Measurements from ENCODE around the gene SLC35B3.
"Not testable (repeated sequence)": the region's sequence is repeated elsewhere in the genome, so short reads cannot be mapped to it uniquely, and the experiment has no call there.

The SLC35B3 gene

GRCh38 chr6:8405946-8406345 lies 29.4 kb downstream of the SLC35B3 start:
- not testable (repeated sequence) for DNase-seq

DNA sequence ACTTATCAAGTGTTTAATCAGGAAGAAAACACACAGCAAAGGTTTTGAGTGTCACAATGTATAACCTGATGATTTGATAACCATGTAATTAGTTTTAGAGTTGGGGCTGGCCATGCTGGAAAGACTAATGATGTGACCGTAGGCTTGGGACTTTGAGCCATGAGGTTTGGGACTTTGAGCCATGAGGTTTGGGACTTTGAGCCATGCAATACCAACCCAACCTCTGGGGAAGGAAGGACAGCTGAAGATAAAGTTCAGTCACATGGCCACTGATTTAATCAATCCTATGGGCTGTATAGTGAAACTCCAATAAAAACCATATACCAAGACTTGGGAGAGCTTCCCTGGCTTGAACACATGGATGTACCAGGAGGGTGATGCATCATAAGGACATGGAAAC lies 32.8 kb downstream of the SLC35B3 start:
- no peak for DNase-seq

DNA sequence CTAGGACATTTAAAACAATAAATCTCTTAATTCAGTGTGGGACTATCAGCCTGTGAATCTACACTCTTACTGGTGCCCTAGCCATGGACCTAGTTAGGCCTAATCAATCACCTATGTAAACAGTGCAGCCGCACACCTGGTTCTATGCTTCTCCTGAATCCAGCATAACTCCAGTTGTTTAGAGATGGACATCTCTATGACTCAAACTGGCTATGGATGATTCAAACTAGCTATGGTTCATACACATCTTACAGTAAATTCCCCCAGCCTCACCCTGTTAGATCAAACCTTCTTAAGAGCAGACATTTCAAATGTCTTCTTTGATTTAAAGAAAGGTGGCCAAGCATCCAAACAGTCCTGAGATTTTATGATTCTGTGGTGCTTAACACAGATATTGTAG lies 34.7 kb downstream of the SLC35B3 start:
- DNase-seq = no peak

DNA sequence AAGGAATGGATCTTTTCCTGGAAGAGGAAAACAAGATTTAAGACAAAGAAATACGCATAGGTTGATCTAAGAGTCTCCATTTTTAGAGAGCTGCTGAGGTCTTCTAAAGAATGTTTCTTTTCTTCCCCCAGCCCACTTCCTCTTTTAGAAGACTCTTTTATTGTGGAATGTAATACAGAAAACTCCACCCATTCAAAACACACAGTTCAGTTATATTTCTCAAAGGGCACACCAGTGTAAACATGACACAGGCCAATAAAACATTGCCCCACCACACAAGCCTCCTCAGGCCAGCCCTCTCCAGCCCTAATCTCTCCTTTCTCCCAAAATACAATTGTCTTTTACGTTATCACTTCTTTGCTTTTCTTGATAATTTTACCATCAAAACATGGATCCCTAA lies 42.8 kb downstream of the SLC35B3 start:
- DNase-seq = no peak

DNA sequence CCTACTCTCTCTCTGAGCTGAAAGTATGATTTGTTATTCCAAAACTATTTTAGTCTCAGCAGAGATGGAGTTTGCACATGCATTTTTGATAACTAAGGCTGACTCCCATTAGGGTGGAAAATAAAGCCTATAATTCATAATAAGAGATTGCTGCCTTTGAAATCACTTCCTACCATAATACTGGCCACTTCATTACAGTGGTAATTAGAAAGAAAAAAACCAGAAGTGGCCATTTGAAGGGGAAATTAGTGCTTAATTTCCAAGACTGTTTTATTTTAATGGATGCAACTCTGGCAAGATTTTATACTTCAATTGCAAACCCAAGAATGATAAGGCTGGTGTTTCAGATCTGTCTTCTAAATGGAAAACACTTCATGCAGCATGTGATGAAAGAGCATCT lies 43.4 kb downstream of the SLC35B3 start:
- DNase-seq = no peak

DNA sequence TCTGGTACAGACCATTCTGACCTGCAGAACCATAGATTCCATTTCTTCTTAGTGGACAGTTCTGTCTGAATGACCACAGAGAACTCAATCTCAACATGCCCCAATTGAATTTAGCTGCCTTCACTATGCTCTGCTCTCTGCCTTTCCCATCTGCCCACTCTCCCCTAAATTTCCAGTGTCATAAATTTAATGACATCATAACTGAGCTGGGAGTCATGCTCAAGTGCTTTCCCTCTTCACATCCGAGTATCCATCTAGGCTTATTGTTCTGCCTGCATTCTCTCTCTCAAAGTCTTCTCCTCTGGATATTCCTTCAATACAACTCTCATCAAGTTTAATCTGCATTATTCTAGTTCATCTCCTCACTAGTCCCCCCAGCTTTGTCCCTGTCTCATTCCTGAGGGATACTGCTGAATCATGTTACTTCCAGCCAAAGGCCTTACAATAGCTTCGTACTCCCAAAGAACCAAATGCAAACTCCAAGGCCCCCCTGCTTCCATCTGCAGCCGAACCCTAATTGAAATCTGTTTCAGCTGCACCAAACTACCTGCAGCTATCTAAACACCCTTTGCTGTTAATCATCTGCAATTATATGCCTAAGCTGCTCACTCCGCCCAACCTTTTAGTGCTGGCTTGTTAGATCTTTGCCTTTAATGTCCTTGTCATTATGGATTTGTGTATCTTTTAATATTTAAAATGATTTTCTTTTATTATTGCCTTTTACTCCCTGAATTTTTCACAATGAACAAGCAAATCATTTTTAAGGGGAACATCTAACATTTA lies 46.1 kb downstream of the SLC35B3 start:
- no peak for DNase-seq

- DNase-seq = no peak
Measured at GRCh38 chr6:8387942-8388437, 47.4 kb downstream of the SLC35B3 start.

DNA sequence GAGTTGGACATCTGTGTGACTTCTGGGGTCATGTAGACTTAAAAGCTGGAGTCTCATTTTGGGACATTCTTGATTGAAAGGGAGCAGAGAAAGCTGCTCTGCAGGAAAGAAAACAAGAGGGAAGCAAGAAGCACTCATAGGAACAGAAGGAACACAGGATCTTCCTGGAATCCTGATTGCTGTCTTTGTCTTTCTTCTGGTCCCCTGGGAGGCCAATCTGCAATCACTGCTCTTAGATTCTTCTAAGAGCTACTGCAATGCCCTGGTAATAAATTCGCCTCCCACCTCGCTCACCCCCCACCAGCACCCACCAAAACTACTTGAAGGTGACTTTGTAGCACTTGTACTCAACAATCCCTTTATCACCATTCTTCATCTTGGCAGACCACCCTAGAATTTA lies 51.8 kb downstream of the SLC35B3 start:
- DNase-seq = no peak

- DNase-seq = no peak
Measured at GRCh38 chr6:8382434-8382833, 52.9 kb downstream of the SLC35B3 start.

GRCh38 chr6:8375916-8376315 lies 59.4 kb downstream of the SLC35B3 start:
- DNase-seq = no peak

Measured in stimulated activated CD4-positive, alpha-beta T cell treated with anti-CD3 and anti-CD28 coated beads, Interleukin-4, amount 100 ng/mL, for 4 hours (primary cell).